ENCODE results near the gene DCAF12.

DNA sequence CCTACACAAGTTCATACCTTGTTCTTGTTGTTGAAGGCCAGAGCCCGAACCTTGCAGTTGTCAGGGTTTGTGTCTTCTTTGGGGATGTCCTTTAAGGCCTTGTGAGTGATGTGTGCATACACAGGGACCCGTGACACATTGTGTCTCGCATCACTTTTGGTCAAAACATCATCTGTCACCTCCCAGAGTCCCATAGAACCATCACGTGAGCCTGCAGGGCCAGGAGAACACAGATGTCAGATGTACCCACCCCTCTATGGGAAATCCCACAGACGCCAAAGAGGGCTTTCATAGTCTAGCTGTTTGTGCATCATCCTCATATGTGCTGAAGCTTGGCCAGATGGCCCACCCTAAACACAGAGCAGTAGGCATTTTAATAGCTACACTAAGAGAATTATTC, 28.2 kb downstream of the DCAF12 start:
- TF ChIP-seq GATA2 (IDR thresholded peaks at IDR 0.05; ENCODE audit: low read depth, low read length) (no peak), GATA3 (IDR thresholded peaks at IDR 0.05; ENCODE audit: low read depth, low read length) (no peak)

Measured in SH-SY5Y (cell line).